ENCODE data around the gene SYNPR.

Gene SYNPR

DNA sequence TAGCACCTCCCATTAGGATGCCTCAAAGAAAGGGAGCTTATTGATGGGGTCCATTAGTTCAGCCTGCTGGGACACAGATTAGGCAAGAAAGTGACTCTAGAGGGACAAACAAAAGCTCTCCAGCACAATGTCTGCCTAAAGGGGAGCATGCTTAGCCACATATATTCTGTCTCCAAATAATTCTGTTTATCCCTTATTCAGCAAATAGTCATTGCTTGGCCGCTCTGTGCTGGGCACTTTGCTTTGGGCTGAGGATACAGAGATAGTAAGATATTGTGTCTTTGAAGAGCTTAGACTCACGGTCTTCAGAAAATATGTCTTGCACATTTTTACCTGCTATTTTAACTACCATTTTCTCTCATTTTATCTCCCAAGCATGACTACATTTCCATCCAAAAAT, 159.8 kb downstream of the SYNPR start:
- DNase-seq (ENCODE audit: low spot score): no peak
- in situ Hi-C loops (cut with MboI; ENCODE audit: low pct_unique_long_range_greater_than_20kb, low sequenced_read_pairs, unreplicated experiment): no loop called here
- TF ChIP-seq CTCF (IDR thresholded peaks at IDR 0.05; ENCODE audit: extremely low read depth, insufficient read depth, missing control alignments): no peak

DNA sequence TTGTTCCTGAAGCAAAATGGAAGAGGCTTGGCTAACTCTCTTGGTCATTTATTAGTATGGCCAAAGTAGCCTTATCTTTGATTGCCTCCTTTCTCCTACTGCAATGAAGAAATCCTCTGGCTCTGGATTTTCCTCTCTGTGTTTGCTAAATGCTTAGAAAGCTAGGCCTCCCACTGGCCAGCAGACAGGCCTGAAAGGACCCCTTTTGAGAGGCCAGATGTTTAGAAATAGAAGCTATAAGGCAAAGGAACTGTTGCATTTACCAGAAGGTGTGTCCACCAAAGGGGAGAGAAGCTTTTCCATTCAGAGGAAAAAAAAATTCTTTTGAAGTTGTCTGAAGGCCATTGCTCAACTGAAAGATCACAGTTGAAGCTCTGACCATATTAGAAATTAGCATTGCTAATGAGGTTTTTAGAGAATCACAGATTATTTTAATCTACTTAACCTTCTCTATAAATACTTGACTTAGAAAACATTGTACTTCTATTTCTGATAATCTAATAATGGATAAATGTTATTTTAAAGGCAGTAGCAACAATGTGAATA, 160.8 kb downstream of the SYNPR start:
- no peak for DNase-seq (ENCODE audit: low spot score)
- TF ChIP-seq CTCF (IDR thresholded peaks at IDR 0.05; ENCODE audit: extremely low read depth, insufficient read depth, missing control alignments): no peak
- in situ Hi-C loops (cut with MboI; ENCODE audit: low pct_unique_long_range_greater_than_20kb, low sequenced_read_pairs, unreplicated experiment): no loop called here

- DNase-seq (ENCODE audit: low spot score): no peak
- in situ Hi-C loops (cut with MboI; ENCODE audit: low pct_unique_long_range_greater_than_20kb, low sequenced_read_pairs, unreplicated experiment): no loop called here
- TF ChIP-seq CTCF (IDR thresholded peaks at IDR 0.05; ENCODE audit: extremely low read depth, insufficient read depth, missing control alignments): no peak
Measured at GRCh38 chr3:63441262-63441661, 163.2 kb downstream of the SYNPR start.

DNA sequence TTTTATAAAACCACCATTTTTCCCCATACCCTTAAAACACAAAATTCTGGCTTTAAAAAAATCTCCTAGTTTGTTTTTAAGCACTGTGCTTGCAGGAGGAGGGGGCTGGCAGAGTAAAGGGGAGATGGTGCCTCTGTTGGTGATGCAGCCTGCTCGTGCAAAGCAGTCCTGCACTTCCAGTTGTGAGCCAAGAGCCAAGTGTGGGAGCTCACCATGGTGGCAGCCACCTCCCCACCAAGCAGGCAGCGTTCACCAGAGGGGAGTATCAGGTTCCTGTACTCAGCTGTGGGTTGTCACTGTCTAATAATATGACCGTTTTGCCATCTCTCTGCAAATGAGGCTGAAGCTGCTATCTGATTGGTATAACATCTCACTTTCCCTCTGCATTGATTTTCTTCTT, 164.8 kb downstream of the SYNPR start:
- in situ Hi-C loops (cut with MboI; ENCODE audit: low pct_unique_long_range_greater_than_20kb, low sequenced_read_pairs, unreplicated experiment): no loop called here
- TF ChIP-seq CTCF (IDR thresholded peaks at IDR 0.05; ENCODE audit: extremely low read depth, insufficient read depth, missing control alignments): no peak

GRCh38 chr3:63450023-63450422, 171.9 kb downstream of the SYNPR start:
- in situ Hi-C loops (cut with MboI; ENCODE audit: low pct_unique_long_range_greater_than_20kb, low sequenced_read_pairs, unreplicated experiment): no loop called here
- TF ChIP-seq CTCF (IDR thresholded peaks at IDR 0.05; ENCODE audit: extremely low read depth, insufficient read depth, missing control alignments): no peak
- DNase-seq (ENCODE audit: low spot score): no peak

More for the DNA sequence above, 164.8 kb downstream of the SYNPR start:
- no peak for DNase-seq (ENCODE audit: low spot score)

DNA sequence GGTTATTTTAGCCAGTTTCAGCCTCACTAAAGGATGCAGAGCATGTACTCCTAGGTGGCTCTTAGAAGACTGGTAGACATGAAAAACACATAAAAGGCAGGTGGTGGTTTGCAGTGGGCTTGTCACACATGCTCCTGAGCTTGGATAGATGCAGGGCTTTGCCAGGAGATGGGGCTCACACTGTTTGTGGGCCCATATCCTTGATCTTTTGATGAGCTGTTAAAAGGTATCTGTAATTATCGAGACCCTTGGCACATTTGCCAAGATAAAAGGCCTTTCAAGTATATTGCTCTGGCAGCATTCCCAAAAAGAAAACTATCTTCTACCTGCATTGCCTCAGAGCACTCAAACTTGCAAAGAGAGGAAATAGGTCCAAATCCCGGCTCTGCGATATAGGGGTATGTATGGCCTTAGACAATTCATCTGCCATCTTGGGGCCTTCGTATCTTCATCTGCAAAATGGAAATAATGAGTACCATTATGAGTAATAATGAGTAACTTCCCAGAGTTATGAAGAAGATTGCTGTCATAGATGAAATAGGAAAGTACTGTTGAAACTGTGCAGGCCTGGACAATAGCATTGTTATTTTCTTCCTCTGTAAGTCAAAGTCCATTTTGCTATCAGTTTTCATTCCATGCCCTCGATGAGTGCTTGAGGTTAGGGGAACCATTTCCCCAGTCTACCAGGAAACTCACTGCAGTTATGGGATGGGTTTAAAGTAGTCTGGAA, 172.7 kb downstream of the SYNPR start:
- TF ChIP-seq CTCF (IDR thresholded peaks at IDR 0.05; ENCODE audit: extremely low read depth, insufficient read depth, missing control alignments): no peak
- no peak for DNase-seq (ENCODE audit: low spot score)
- in situ Hi-C loops (cut with MboI; ENCODE audit: low pct_unique_long_range_greater_than_20kb, low sequenced_read_pairs, unreplicated experiment): no loop called here

Measured in GM13977 (cell line).